ENCODE results near the gene RCAN1.
"Not testable (repeated sequence)": the region's sequence is repeated elsewhere in the genome, so short reads cannot be mapped to it uniquely, and the experiment has no call there.

The RCAN1 gene

DNA sequence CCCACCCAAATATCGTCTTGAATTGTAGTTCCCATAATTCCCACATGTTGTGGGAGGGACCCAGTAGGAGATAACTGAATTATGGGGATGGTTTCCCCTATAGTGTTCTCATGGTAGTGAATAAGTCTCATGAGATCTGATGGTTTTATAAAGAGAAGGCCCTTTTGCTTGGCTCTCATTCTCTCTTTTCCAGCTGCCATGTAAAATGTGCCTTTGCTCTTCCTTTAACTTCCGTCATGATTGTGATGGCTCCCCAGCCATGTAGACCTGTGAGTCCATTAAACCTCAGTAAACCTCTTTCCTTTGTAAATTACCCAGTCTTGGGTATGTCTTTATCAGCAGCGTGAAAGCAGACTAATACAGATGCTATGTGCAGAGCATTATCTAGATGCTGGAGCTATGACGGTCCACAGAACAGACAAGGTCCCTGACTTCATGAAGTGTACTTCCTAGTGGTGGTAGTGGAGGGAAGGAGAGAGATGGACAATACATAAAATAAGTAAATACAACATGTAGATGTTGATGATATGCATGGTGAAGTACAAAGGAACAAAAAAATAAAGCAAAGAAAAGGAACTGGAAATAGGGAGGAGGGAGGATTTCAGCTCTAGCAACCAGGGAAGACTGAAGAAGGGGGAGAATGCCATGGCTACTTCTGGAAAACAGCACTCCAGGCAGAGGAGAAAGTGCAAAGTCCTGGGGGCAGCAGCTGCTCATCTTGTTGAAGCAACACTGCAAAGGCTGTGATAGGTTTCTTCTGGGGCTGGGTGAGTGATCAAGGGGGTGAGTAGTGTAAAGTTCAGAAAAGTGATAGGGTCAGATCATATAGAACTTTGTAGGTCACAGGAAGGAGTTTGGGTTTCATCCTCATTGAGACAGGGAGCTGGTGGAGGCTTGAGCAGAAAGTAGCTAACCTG, 6.8 kb upstream of the RCAN1 start:
- no peak for DNase-seq

DNA sequence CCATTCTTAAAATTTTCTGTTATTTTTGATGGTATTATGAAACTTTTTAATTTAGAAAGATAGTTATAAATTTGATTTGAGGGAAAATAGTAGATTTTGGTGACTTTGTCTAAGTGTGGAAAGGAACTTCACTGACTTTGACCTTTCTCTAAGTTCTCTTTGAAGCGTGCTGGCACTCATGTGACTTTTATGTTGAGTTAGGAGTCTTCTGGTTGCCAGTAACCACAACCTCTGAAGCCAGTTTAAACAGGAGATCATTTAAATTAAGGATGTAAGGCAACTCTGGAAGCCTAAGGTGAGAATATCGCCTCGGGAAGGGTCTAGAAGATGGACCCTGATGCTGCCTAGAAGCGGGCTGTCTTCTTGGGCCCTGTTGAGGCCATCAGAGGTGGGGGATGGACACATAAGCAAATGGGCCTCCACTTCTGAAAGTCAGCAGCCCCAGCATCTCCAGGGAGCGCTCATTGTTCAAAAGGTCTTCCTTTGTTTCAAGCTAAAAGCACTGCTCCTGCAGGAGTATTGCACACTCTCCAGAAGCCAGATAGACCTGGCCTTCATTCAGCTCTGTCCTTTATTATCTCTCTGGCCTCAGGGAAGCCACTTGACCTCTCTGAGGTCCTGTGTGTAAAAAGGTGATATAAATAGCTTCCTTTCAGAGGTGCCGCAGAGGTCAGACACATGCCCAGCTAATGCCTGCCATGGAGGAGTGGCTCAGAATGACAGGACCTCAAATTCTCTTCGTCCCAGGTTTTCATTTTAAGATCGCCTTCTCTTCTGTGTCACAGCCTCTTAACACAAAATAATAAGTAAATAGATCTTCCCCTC, 5.1 kb upstream of the RCAN1 start:
- no peak for DNase-seq

DNA sequence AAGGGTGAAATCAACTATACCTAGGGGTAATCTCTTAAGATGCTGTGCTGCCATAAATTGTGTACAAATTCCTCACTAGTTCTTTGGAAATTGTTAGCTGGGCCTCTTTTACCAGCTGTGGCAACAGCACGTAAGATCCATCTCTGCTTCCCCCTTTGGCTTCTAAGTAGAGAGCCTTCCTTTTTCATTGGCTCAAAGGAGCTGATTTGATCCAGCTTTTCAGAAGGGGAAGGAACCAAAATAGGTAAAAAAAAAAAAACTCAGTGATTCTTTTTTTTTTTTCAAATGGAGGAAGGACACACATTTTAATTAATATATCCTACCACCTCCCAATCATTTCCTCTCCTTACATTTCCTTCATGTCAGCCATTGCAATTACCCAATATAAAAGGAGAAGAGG, 4.0 kb upstream of the RCAN1 start:
- no peak for DNase-seq

DNA sequence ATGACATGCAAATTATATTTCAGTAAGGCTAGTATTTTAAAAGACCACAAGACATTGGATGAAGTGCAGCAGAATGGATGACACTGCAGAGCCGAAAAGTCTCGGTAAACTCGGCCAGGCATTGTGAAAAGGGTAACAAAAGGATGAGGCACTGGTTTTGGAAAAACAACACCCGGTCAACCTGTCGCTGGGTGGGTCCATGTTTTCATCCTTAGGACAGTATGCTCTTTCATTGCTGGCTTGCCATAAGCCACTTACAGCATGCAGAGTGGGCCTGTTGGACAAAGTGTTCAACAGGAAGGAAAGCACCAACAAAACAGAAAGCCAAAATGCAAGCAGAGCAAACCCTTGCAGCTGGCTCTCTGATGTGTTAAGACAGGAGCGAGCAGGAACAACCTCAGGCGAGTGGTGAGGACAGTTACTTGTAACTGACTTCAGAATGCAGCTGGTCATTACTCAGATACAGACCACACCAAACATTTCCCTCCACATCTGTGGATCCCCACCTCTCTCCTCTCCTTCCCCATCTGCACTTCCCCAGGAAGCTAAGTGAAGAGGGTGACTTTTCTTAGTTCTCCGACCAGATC, 2.9 kb upstream of the RCAN1 start:
- no peak for DNase-seq

DNA sequence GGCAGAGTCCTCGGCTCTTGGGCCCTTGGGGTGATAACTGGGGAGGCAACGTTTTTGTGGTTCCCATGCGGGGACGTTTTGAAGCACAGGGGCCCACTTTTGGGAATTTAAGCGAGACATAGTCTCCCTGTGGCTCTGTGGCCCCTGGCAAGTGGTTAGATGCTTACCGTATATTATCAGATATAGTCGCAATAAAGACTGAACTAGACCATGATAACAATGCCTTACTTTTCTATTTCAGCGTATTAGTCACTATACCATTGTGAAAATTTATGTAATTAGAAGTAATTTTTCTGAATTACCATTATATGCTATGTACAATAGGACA, 538 bp upstream of the RCAN1 start:
- no peak for DNase-seq

DNA sequence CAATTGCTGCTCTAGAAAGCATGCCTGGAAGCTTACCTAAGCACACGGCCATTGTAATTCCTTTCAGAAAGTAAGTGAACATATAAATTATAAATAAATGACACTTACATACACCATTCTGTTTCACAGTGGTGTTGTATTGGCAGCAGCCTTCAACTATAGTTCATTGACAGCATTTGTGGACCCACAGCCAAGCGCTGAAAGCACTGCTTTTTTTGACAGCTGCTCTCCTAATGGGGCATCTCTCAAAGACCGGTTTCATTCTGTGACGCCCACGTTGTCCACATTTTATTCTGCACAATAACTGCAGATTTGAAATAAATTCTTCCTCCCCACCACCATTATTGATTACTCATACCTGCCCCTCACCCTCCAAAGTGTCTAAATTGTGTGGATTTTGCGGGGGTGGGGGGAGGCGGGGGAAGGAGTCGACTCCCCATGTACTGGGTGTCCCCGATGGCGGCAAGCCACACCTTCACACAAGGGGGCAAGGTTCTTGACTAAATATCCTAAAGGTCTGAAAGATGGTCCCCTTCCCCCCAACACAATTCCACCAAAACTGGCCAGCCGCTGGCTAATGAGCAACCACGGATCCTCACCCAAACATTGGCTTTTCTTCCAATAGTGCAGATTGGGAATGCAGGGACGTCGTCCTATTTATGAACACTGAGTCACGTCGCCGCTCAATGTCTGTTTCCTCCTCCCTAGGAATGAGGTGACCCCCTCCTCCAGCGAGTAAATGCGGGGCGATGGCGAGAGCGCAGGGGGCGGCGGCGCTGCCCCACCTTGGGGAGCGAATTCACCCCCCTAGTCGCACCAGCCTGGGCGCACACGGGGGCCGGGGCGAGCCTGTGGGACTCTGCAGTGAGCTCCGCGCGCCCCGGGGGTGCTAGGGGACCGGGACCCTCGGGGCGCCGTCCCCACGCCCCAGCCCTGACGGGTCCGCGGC, 960 bp downstream of the RCAN1 start:
- DNase-seq, result no peak

DNA sequence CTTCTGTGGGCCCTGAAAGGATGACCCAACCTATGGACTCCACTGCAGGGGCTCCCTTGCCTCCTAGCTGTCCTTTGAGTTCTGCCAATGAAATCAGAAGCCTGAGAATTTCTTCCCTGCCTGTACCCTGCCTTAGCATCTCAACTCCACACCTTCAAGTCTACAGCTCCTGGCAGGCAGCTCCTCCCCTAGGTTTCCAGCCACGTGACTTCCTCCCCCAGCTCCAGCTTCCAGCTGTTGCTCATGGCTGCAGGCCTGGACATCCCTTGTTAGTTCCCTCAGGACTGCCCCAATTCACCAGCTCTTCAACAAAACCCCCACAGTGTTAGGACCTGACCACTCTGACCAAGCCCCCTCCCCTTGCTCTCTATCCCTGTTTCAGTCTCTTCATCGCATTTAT, 2.4 kb downstream of the RCAN1 start:
- DNase-seq, result no peak

DNA sequence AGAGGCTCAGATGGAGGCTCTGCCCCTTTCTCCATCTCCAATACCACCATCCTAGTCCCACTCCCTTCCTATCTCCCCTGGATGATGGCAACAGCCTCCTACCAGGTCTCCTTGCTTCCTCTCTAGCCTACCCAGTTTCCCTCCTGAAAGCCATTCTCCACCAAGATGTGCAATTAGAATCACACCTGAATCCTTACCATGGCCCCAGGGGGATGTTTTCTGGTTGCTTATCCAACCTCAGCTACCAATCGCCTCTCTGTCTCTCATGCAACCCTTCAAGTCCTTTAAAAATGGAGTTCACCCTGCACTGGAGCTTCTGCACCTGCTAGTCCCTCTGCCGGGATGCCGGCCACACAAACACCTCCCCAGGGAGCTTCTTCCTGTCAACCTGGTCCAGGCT, 2.9 kb downstream of the RCAN1 start:
- no peak for DNase-seq

DNA sequence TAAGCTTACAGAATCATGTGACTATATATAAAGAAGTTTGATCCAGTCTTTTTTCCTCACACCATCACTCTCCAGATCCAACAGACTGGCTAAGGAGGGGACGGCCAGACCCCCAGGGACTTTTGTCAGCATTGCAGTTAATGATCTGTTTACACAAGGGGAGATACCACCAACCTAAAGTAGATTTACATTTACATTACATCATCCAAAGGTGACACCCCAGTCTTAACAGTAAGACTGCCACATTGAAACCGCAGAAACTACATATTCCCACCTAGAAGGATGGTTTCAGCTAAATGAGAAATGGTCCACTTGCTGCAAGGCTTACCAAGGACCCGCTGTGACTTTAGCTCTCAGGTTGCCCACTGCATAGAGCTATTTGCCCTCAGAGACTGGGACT, 3.4 kb downstream of the RCAN1 start:
- DNase-seq, result no peak

DNA sequence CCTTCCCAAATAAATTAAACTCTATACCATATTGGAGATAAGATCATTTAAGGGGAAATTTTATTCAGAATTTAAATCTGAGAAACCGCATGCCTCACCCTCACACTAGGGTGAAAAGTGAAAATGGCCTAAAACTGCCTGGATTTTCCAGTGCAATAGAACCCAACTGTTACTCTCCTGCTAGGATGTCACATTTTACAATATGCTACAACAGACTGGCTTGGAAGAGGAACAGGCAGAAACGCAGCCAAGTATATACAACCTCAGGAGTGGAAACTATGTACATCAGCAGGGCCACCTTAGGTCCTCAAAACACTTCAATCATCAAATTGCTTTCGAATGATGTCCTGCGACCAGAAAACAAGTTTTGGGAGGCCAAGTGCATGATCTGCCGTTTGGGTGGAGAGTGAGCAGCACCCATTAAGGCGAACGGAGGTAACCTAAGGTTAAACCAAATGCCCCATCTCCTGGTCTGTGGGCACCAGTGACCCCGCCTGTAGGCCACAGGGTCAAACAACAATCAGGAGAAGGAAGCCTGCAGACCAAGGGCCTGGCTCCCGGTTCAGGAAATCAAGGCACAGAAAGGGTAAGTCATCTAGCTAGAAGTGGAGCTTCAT, 4.9 kb downstream of the RCAN1 start:
- DNase-seq, result no peak

DNA sequence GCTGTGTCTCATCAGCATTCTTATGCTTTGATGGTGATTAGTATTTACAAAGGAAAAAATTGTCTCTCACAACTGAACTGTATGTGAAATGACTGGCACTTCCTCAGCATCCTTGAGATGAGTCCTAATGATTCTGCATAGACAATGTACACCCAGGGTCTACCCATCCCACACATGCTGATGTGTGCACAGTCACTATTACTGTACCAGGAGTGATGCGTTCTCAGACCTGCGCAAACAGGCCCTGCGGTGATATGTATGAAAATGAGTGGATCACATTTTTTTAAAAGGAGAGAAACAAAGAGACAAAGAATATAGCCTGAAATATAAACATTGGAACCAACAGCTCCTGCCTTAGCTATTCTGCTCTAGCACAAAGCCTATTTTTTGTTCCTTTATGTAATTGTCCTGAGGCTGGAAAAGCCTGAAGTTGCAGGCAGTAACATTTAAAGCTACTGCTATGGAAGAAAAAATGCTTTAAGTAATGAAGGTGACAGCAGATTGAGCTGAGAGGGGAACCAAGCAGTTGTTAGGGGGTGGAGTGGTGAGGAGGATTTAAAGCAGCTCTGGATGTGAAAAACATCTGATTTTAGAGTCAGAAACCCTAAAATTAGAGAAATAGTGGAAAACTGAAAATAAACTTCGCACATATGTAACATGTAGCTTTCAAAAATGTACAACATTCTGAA, 5.5 kb downstream of the RCAN1 start:
- DNase-seq, result no peak

DNA sequence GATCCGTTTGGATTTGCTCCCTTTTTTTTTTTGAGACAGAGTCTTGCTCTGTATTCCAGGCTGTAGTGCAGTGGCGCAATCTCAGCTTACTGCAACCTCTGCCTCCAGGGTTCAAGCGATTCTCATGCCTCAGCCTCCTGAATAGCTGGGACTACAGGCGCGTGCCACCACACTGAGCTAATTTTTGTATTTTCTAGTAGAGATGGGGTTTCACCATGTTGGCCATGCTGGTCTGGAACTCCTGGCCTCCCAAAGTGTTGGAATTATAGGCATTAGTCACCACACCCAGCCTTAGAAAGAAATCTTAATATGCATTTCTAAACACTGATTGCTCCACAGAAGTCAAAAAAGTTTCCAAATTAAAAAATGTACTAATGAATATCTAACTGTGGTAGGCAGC, 7.5 kb downstream of the RCAN1 start:
- not testable (repeated sequence) for DNase-seq

DNA sequence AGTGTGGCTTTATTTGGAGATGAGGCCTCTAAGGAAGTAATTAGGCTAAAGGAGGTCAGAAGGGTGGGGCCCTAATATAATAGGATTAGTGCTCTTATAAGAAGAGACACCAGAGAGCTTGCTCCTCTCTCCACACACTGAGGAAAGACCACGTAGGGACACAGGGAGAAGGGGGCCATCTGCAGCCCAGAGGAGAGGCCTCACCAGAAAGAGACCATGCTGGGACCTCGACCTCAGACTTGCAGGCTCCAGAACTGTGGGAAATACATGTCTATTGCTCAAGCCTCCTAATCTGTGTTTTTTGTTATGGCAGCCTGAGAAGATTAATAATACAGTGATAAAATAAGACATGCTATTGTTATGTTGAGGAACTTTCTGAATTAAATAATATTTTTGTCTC, 8.3 kb downstream of the RCAN1 start:
- DNase-seq, result no peak

DNA sequence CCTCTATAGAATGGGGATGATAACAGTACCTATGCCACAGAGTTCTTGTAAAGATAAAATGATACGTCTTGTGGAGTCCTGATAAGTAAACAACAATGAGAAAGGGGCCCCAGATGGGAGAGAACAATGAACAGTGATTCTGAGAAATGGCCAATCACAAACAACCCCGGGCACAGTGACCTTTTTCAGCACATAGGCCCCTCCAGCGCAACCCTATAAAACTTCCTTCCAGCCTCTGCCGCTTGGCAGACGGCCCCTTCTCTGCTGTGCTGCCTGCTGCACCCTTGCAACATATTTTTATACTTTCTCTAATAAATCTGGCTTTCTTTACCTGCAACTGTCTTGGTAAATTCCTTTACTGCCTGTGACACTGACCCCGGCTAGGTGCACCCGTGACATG, 8.9 kb downstream of the RCAN1 start:
- no peak for DNase-seq

DNA sequence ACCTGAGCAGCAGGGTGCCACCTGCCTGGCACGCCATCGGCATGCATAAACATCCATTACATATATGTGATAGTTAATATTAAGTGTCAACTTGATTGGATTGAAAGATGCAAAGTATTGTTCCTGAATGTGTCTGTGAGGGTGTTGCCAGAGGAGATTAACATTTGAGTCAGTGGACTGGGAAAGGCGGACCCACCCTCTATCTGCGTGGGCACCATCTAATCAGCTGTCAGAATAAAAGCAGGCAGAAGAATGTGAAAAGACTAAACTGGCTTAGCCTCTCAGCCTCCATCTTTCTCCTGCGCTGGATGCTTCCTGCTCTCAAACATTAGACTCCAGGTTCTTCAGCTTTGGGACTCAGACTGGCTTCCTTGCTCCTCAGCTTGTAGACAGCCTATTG, 10.0 kb downstream of the RCAN1 start:
- not testable (repeated sequence) for DNase-seq

DNA sequence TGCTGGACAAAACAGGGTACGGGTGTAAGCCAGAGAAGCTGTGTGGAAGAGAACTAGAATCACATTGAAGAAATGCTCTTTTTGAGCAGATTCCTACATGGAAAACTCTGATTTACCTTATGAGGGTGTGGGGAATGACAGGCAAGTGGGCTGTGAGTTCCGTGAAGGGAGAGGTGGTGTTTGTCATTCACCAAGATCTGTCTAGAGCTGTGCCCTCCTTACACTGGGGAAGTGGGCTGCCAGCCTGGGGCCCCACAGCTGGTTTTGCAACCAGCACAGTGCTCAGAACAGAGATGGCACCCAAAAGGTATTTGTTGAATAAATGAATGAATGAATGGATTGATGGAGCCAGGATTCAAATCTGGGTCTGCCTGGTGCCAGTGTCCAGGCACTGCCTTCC, 10.4 kb downstream of the RCAN1 start:
- DNase-seq, result no peak

DNA sequence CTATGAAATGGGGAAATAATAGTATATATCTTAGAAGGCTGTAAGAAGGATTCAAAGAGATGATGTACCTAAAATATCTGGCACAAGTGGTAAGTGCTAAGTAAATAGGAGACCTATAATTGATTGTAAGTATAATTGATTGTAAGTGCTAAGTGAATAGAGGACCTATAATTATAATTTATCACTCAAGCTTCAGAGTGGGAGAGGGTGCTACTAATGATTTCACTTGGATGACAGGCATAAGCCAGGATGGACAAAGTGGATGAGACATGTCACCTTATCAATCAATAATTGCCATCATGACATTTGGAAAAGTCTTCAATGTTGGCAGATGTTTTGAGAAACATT, 11.2 kb downstream of the RCAN1 start:
- no peak for DNase-seq

DNA sequence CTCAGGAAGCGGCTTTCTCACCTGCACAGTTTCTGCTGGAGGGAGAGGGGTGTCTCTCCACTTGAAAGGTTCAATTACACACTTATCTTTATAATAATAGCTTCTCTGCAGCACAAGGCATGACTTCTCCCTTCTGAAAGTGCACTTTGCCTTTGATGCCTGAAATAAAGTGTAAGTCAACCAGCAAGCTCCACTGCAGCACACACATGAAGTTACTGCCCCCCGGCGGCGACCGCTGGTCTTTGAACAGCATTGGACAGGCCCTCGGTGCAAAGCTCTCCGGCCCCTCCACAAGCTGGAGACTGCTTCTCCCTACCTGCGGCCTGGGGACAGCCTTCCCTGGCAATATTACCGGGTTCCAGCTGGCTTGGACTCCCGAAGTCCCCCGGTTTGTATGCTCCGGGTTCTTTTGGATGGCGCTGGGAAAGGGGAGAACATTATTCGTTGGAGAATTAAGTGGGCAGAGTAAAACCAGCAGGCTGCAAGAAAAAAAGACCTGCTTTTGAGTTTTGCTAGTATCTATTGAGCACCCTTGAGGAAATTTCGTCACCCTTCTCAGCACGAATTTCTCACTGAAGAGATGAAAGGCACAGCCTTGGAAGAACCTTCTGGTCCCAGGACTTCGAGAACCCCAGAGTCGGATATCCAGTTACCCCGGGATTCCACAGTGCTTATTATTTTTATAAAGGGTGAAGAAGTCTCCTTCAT, 11.8 kb downstream of the RCAN1 start:
- peak; percentile 13 for DNase-seq

DNA sequence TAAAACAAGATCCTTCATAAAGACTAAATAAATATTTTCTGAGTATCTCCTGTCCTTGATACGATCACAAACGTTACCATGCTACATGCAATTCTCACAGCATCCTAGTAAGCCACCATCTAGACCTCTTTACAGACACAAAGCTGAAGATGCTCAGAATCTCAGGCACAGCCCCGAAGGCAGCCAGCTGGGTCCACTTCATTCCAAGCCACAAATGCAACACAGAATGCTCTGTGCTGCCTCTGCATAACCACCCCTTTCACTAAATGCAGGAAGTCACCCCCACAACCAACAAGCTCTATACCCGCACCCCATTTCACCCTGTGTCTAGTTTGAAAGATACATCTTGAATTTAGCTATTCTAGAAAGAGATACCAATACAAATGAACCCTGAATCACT, 12.9 kb downstream of the RCAN1 start:
- no peak for DNase-seq

DNA sequence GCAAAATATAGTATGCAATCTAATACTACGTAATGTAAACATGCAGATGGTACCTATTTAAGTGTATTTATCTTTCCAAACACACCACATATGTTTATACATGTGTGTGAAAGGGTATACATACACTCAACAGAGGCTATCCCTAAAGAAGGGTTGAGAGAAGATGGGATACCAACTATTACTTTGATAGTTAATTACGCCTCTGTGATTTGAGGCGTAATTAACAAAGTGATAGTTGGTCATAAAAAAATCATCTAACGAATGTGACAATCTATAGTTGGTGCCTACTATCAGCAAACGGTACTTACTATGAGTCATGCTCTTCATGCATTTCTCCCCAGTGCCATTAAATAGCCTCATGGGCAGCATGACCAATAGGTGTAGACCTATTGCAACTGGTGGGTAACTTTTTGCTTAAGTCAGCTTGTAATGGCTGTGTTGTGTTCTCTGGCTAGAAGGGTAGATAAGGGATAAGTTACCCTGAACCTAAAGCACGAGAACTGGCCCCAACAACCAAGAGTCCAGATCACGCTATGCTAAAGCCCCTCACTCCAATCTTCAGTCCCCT, 15.3 kb downstream of the RCAN1 start:
- DNase-seq, result no peak

DNA sequence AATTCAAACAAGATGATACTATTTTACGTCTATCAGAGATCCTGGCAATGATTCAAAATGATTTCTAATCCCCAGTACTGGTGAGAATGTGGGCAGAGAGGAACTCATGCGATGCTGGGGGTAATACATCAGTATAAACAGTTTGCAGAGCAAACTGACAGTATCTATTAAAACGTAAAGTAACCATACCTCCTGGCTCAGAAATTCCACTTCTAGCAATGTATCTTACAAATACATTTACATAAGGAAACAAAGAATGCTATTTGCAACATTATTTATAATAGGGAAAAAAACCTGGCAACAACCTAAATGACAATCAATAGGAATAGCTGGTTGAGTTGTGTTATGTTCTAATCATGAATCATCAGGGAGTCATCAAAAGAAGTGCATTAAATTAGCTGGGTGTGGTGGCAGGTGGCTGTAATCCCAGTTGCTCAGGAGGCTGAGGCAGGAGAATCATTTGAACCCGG, 15.9 kb downstream of the RCAN1 start:
- peak; percentile 15 for DNase-seq
